Trophoblast cell (in vitro differentiated cells and primary cell): ENCODE data around the gene MTAP.

Experiments used
- DNase-seq, 2 donors: peaks; one replicate each; pipeline ENCODE4 v3.0.0-alpha.2; 2016
- H2AFZ ChIP-seq: 2 replicates; pipeline ENCODE4 v1.6.1; 2013; ENCODE audit warnings: low read length, moderate library complexity, mild to moderate bottlenecking; ENCODE audit not compliant: insufficient read depth, poor library complexity
- H2AK5ac ChIP-seq: 2 replicates; pipeline ENCODE4 v1.6.1; 2013; ENCODE audit warnings: mild to moderate bottlenecking, low read length
- H2BK120ac ChIP-seq: 2 replicates; pipeline ENCODE4 v1.6.1; 2013; ENCODE audit warnings: low read length, mild to moderate bottlenecking, moderate library complexity; ENCODE audit not compliant: insufficient read depth, poor library complexity
- H2BK12ac ChIP-seq: 2 replicates; pipeline ENCODE4 v1.6.1; 2013; ENCODE audit warnings: mild to moderate bottlenecking, low read length, moderate library complexity
- H2BK5ac ChIP-seq: 2 replicates; pipeline ENCODE4 v1.6.1; 2013; ENCODE audit warnings: low read length, low read depth, moderate library complexity, mild to moderate bottlenecking; ENCODE audit not compliant: poor library complexity
- H3K14ac ChIP-seq: 2 replicates; pipeline ENCODE4 v1.6.1; 2013; ENCODE audit warnings: mild to moderate bottlenecking, low read length
- H3K18ac ChIP-seq: 2 replicates; pipeline ENCODE4 v1.6.1; 2013; ENCODE audit warnings: mild to moderate bottlenecking, low read length
- H3K23ac ChIP-seq: 2 replicates; pipeline ENCODE4 v1.6.1; 2013; ENCODE audit warnings: low read length
- H3K27ac ChIP-seq: 2 replicates; pipeline ENCODE4 v1.5.1; 2013; ENCODE audit warnings: low read depth, mild to moderate bottlenecking, inconsistent platforms, low read length, moderate library complexity
- H3K27me3 ChIP-seq: 2 replicates; pipeline ENCODE4 v1.6.1; 2013; ENCODE audit warnings: inconsistent platforms, mild to moderate bottlenecking, low read length, moderate library complexity; ENCODE audit not compliant: insufficient read depth
- H3K36me3 ChIP-seq, 2 experiments: 1 replicate in 1 of 2; 2 replicates in 1 of 2; pipeline ENCODE4 v1.6.1; 2013; ENCODE audit warnings: low read length in 2 of 2, mild to moderate bottlenecking in 2 of 2, moderate library complexity in 1 of 2; ENCODE audit not compliant: insufficient read depth in 2 of 2, control insufficient read depth in 1 of 2
- H3K4ac ChIP-seq: 2 replicates; pipeline ENCODE4 v1.6.1; 2013; ENCODE audit warnings: low read depth, mild to moderate bottlenecking, low read length, moderate library complexity
- H3K4me1 ChIP-seq, 2 experiments: 1 replicate in 1 of 2; 2 replicates in 1 of 2; pipeline ENCODE4 v1.6.1; 2013; ENCODE audit warnings: low read length in 2 of 2, mild to moderate bottlenecking in 2 of 2, moderate library complexity in 1 of 2; ENCODE audit not compliant: insufficient read depth in 2 of 2, control insufficient read depth in 1 of 2
- H3K4me2 ChIP-seq: 2 replicates; pipeline ENCODE4 v1.6.1; 2013; ENCODE audit warnings: inconsistent platforms, mild to moderate bottlenecking, low read length, moderate library complexity
- H3K4me3 ChIP-seq: 2 replicates; pipeline ENCODE4 v1.5.1; 2013; ENCODE audit warnings: mild to moderate bottlenecking, low read depth, low read length, inconsistent platforms
- H3K79me1 ChIP-seq: one replicate; pipeline ENCODE4 v1.6.1; 2013; ENCODE audit warnings: low read length
- H3K79me2 ChIP-seq: 2 replicates; pipeline ENCODE4 v1.6.1; 2013; ENCODE audit warnings: low read length, mild to moderate bottlenecking; ENCODE audit not compliant: control insufficient read depth, insufficient read depth, poor library complexity
- H3K9ac ChIP-seq: 2 replicates; pipeline ENCODE4 v1.6.1; 2013; ENCODE audit warnings: mild to moderate bottlenecking, low read length
- H3K9me3 ChIP-seq: 2 replicates; pipeline ENCODE4 v1.6.1; 2013; ENCODE audit warnings: low read depth, mild to moderate bottlenecking, control low read depth, inconsistent platforms, low read length; ENCODE audit not compliant: insufficient read depth
- H4K12ac ChIP-seq: 2 replicates; pipeline ENCODE4 v1.6.1; 2013; ENCODE audit warnings: low read depth, mild to moderate bottlenecking, low read length, moderate library complexity
- H4K8ac ChIP-seq: 2 replicates; pipeline ENCODE4 v1.6.1; 2013; ENCODE audit warnings: low read depth, mild to moderate bottlenecking, low read length, moderate library complexity
- H4K91ac ChIP-seq: one replicate; pipeline ENCODE4 v1.6.1; 2013; ENCODE audit warnings: low read depth, mild to moderate bottlenecking, low read length, moderate library complexity
- WGBS: extraction: QIAGEN DNeasy Blood & Tissue Kit; methylation state at CpG from one replicate; pipeline ENCODE4 v1.1.7; 2013; ENCODE audit warnings: missing lambda C conversion rate; ENCODE audit not compliant: insufficient read length, insufficient coverage; ENCODE audit errors: extremely low coverage; 5-methylcytosine and 5-hydroxymethylcytosine counted together

MTAP gene

DNA sequence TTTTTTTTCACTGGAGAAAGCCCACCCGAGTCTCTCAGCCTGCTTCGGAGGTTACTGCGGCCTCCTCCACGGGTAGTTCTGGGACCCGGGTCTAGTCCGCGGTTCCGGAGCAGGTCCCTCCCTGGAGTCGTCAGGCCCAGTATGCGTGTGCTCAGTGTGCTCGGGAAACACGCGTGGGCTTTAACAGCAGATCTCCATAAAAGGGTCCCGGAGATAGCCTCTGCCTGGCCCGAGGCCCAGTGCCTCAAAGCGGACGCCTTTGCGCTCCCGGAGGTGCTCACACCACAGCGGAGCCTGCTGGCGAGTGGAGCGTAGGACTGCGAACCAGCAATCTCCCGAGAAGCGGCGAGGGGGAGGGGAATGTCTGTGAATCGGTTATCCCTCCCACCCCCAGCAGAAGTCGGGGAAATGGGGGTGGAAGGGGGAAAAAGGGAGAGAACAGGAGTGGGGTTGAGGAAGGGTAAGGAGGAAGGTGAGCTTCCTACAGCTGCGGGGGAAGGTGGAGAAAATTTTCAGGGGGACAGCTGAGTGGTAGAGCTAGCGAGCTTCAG lies 163.0 kb downstream of the MTAP start:
- H3K27me3 ChIP-seq: peaks cover 49% of the 10 kb centered on the region
- H3K79me2 ChIP-seq: no peaks in the 10 kb centered on the region
- peak overlapping the region; percentile 60 for H3K14ac ChIP-seq
- no peak overlapping the region for H2BK5ac ChIP-seq
- H3K36me3 ChIP-seq: no peaks in the 10 kb centered on the region
- H3K4me1 ChIP-seq: peaks cover 11 to 18% of the 10 kb centered on the region in 2 experiments
- peak overlapping the region; percentile 82 for H2AFZ ChIP-seq
- H3K79me1 ChIP-seq: peaks cover 4% of the 10 kb centered on the region
- peak overlapping the region; percentile 73 for H3K4me2 ChIP-seq
- no peak overlapping the region for H3K9ac ChIP-seq
- H3K4me3 ChIP-seq: peak overlapping the region; percentile 5
- H3K4ac ChIP-seq: no peak overlapping the region
- no peak overlapping the region for H4K91ac ChIP-seq
- WGBS: no CpG with 5 or more reads among the region's 30 CpGs
- DNase-seq: peak; percentile 50 to 63
- H2BK120ac ChIP-seq: no peak overlapping the region
- H2AK5ac ChIP-seq: no peak overlapping the region
- H3K9me3 ChIP-seq: peaks cover 12% of the 10 kb centered on the region
- H4K8ac ChIP-seq: peak overlapping the region; percentile 63
- H3K18ac ChIP-seq: no peak overlapping the region
- no peak overlapping the region for H3K27ac ChIP-seq
- H2BK12ac ChIP-seq: peak overlapping the region; percentile 5
- H3K23ac ChIP-seq: no peak overlapping the region
- H4K12ac ChIP-seq: no peak overlapping the region

DNA sequence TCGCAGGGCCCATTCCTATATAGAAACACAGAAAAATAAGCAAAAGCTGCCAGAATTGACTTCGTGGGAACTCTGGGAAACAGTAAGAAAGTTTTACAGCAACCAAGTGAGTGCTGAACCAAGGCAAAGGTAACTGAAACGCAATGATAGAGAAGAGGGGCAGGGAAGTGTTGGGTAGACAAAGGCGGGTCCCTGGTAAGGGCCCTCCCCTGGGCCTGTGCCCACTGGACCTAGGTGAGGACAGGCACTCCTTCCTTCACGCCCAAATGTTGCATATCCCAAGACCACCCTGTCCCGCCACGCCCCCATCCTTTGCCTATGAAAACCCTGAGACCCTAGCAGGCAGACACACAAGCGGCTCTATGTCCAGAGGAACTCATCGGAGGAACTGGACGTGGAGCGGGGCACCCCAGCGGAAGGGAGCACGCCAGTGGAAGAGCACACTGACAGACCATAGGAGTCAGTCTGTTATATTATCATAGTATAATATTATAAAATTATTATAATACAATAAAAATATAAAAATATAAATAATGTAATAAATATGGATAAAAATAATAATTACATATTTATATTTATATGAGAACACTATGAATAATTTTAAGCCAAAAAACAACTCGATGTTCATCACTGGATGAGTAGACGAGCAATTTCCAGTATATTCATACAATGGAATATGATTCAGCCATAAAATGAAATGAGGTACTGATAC lies 163.9 kb downstream of the MTAP start:
- no CpG with 5 or more reads among the region's 15 CpGs for WGBS
- Histone ChIP-seq H3K27ac (no peak overlapping the region), H3K18ac (no peak overlapping the region)

GRCh38 chr9:21967169-21967568 lies 164.7 kb downstream of the MTAP start:
- Histone ChIP-seq H2BK5ac (no peak overlapping the region), H3K23ac (peak overlapping the region; percentile 2), H3K4me2 (no peak overlapping the region), H3K4me3 (no peak overlapping the region), H3K36me3 (no peaks in the 10 kb centered on the region), H3K4ac (no peak overlapping the region), H4K91ac (no peak overlapping the region), H3K18ac (no peak overlapping the region), H3K27me3 (peaks cover 59% of the 10 kb centered on the region), H4K12ac (no peak overlapping the region), H3K9me3 (peaks cover 15% of the 10 kb centered on the region), H4K8ac (no peak overlapping the region), H3K14ac (no peak overlapping the region), H3K79me1 (peaks cover 4% of the 10 kb centered on the region), H2AK5ac (no peak overlapping the region), H3K27ac (no peak overlapping the region), H3K9ac (no peak overlapping the region), H2AFZ (no peak overlapping the region), H2BK12ac (no peak overlapping the region), H3K79me2 (no peaks in the 10 kb centered on the region), H2BK120ac (no peak overlapping the region), H3K4me1 (peaks cover 17 to 24% of the 10 kb centered on the region in 2 experiments)
- no CpG with 5 or more reads among the region's 19 CpGs for WGBS
- DNase-seq: no peak

More for the DNA sequence above, 163.9 kb downstream of the MTAP start:
- Histone ChIP-seq H4K91ac (no peak overlapping the region), H3K23ac (no peak overlapping the region), H3K14ac (no peak overlapping the region), H3K4me2 (peak overlapping the region; percentile 73), H3K4me1 (peaks cover 17 to 24% of the 10 kb centered on the region in 2 experiments), H2AK5ac (no peak overlapping the region), H3K4ac (no peak overlapping the region), H3K79me2 (no peaks in the 10 kb centered on the region), H4K8ac (no peak overlapping the region), H3K9ac (no peak overlapping the region), H3K36me3 (no peaks in the 10 kb centered on the region), H3K27me3 (peaks cover 57% of the 10 kb centered on the region), H3K9me3 (peaks cover 15% of the 10 kb centered on the region), H2BK5ac (no peak overlapping the region), H2BK120ac (no peak overlapping the region), H2BK12ac (no peak overlapping the region), H4K12ac (no peak overlapping the region), H2AFZ (no peak overlapping the region), H3K4me3 (no peak overlapping the region), H3K79me1 (peaks cover 4% of the 10 kb centered on the region)
- no peak for DNase-seq

DNA sequence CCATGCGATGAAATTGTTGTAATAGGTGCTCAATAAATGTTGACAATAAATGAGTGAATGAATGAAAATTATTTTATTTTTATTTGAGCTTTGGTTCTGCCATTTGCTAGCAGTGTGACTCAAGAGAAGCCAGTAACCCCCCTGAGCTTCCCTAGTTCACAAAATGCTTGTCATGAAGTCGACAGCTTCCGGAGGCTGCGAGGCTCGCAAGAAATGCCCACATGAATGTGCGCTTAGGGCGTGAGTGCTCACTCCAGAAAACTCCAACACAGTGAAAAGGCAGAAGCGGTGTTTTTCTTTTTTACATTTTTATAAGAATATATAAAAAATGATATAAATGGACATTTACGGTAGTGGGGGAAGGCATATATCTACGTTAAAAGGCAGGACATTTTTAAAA lies 165.3 kb downstream of the MTAP start:
- no CpG with 5 or more reads among the region's 10 CpGs for WGBS
- no peak overlapping the region for H3K9ac ChIP-seq

More for the DNA sequence above, 165.3 kb downstream of the MTAP start:
- H3K9me3 ChIP-seq: peaks cover 15% of the 10 kb centered on the region
- H2BK5ac ChIP-seq: no peak overlapping the region
- H3K4ac ChIP-seq: no peak overlapping the region
- no peak overlapping the region for H3K23ac ChIP-seq
- H3K4me2 ChIP-seq: no peak overlapping the region
- no peak overlapping the region for H3K27ac ChIP-seq
- H3K79me1 ChIP-seq: peaks cover 4% of the 10 kb centered on the region
- no peak overlapping the region for H3K18ac ChIP-seq
- no peaks in the 10 kb centered on the region for H3K36me3 ChIP-seq
- H4K8ac ChIP-seq: no peak overlapping the region
- H3K27me3 ChIP-seq: peaks cover 61% of the 10 kb centered on the region
- no peak overlapping the region for H2AFZ ChIP-seq
- DNase-seq: no peak
- H3K4me3 ChIP-seq: no peak overlapping the region
- H4K12ac ChIP-seq: no peak overlapping the region
- no peaks in the 10 kb centered on the region for H3K79me2 ChIP-seq
- peaks cover 17 to 24% of the 10 kb centered on the region in 2 experiments for H3K4me1 ChIP-seq
- no peak overlapping the region for H2BK120ac ChIP-seq
- H2BK12ac ChIP-seq: no peak overlapping the region
- H4K91ac ChIP-seq: no peak overlapping the region
- H3K14ac ChIP-seq: no peak overlapping the region
- H2AK5ac ChIP-seq: no peak overlapping the region
